ENCODE data around the gene LRIG1. TPM values are rescaled to one million over a fixed set of nuclear protein-coding genes. Genes with fewer than 3 reads are reported as not detected.

The LRIG1 gene
- total RNA-seq (10 to 100 TPM; 28.5 to 46.3 (median 34.4) TPM), polyA plus RNA-seq (10 to 100 TPM; 14.5 to 35.2 TPM), total RNA-seq (57.7 reads per million, percentile 74 among the genes with 10 or more reads in this experiment)

GRCh38 chr3:66500576-66501482 lies at the start of gene LRIG1:
TSS of gene LRIG1 (minus strand) at chr3:66501022. CDS start at chr3:66500407, 615 bp downstream.
- intact Hi-C loops (cut with micrococcal nuclease): loop anchor here (1.0 to 5.0 kb wide), 14 partner anchors 11 to 1446 kb away; partner anchors contain the start of genes KBTBD8 (in 2 of the 2) and SLC25A26 (in 1 of the 2)
- Histone ChIP-seq H3K4me1 (ENCODE audit: control insufficient read depth in 2 of 2, insufficient read depth in 2 of 2, low read length in 2 of 2) (peaks cover 39 to 42% of the 10 kb centered on the region in 2 donors), H3K36me3 (ENCODE audit: control insufficient read depth in 2 of 3, insufficient read depth in 3 of 3, low read length in 3 of 3) (no peaks in the 10 kb centered on the region), H3K4me3 (ENCODE audit: low read length) (peak within 1 kb of the TSS; percentile 61), H3K9me3 (ENCODE audit: control insufficient read depth in 2 of 3, low read length in 3 of 3) (no peaks in the 10 kb centered on the region), H3K27me3 (ENCODE audit: control insufficient read depth in 2 of 2, insufficient read depth in 2 of 2, low read length in 2 of 2) (no peaks in the 10 kb centered on the region), H3K27ac (ENCODE audit: low read depth, low read length) (peak within 1 kb of the TSS; percentile 60)
- Mint-ChIP-seq H3K4me3 (peak within 1 kb of the TSS; percentile 89 to 98 (median 94)), H3K9me3 (peaks cover 0 to 1% (median 0%) of the 10 kb centered on the region in 11 donors), H3K27me3 (peaks cover 0 to 36% (median 5%) of the 10 kb centered on the region in 5 donors), H3K4me1 (peaks cover 38 to 69% (median 64%) of the 10 kb centered on the region in 7 donors), H3K36me3 (peaks cover 0 to 8% (median 0%) of the 10 kb centered on the region in 5 donors), H3K27ac (peak within 1 kb of the TSS; percentile 53 to 87 (median 74))
- DNase-seq: peak; percentile 86 to 99 (median 92)
- CTCF ChIA-PET: no interaction called here
- peak; percentile 96 for ATAC-seq
- POLR2A ChIA-PET: interaction anchor here (1.0 kb wide), 1 partner anchor 10 kb away, joined by 6 read pairs; no protein-coding TSS in a partner anchor

GRCh38 chr3:66544619-66545429 lies 44.0 kb upstream of the LRIG1 start:
- no peak overlapping the region for H3K27ac ChIP-seq (ENCODE audit: low read depth, low read length)
- Mint-ChIP-seq H3K4me3 (no peak overlapping the region), H3K36me3 (no peaks in the 10 kb centered on the region), H3K4me1 (no peaks in the 10 kb centered on the region), H3K27me3 (peaks cover 0 to 3% (median 0%) of the 10 kb centered on the region in 5 donors), H3K9me3 (peaks cover 0 to 14% (median 2%) of the 10 kb centered on the region in 11 donors), H3K27ac (no peak overlapping the region)
- H3K4me1 ChIP-seq (ENCODE audit: control insufficient read depth in 2 of 2, insufficient read depth in 2 of 2, low read length in 2 of 2): no peaks in the 10 kb centered on the region
- no peak for ATAC-seq
- no peak overlapping the region for H3K4me3 ChIP-seq (ENCODE audit: low read length)
- H3K9me3 ChIP-seq (ENCODE audit: control insufficient read depth in 2 of 3, low read length in 3 of 3): no peaks in the 10 kb centered on the region
- ChIA-PET CTCF (interaction anchor here (0.5 kb wide), 1 partner anchor 73 kb away, joined by 3 read pairs; no protein-coding TSS in a partner anchor), POLR2A (no interaction called here)
- no peak for DNase-seq
- no peaks in the 10 kb centered on the region for H3K36me3 ChIP-seq (ENCODE audit: control insufficient read depth in 2 of 3, insufficient read depth in 3 of 3, low read length in 3 of 3)
- H3K27me3 ChIP-seq (ENCODE audit: control insufficient read depth in 2 of 2, insufficient read depth in 2 of 2, low read length in 2 of 2): no peaks in the 10 kb centered on the region
- intact Hi-C loops (cut with micrococcal nuclease): no loop called here

- ATAC-seq: no peak
- no peak overlapping the region for H3K4me3 Mint-ChIP-seq
- ChIA-PET POLR2A (no interaction called here), CTCF (interaction anchor here (0.7 kb wide), 1 partner anchor 34 kb away, joined by 3 read pairs; no protein-coding TSS in a partner anchor)
- Histone ChIP-seq H3K27ac (ENCODE audit: low read depth, low read length) (no peak overlapping the region), H3K27me3 (ENCODE audit: control insufficient read depth in 2 of 2, insufficient read depth in 2 of 2, low read length in 2 of 2) (no peaks in the 10 kb centered on the region), H3K4me3 (ENCODE audit: low read length) (no peak overlapping the region), H3K9me3 (ENCODE audit: control insufficient read depth in 2 of 3, low read length in 3 of 3) (no peaks in the 10 kb centered on the region), H3K4me1 (ENCODE audit: control insufficient read depth in 2 of 2, insufficient read depth in 2 of 2, low read length in 2 of 2) (no peaks in the 10 kb centered on the region), H3K36me3 (ENCODE audit: control insufficient read depth in 2 of 3, insufficient read depth in 3 of 3, low read length in 3 of 3) (no peaks in the 10 kb centered on the region)
- intact Hi-C loops (cut with micrococcal nuclease): no loop called here
- H3K9me3 Mint-ChIP-seq: peaks cover 0 to 14% (median 2%) of the 10 kb centered on the region in 11 donors
- no peak for DNase-seq
- no peaks in the 10 kb centered on the region for H3K36me3 Mint-ChIP-seq
- no peak overlapping the region for H3K27ac Mint-ChIP-seq
- H3K27me3 Mint-ChIP-seq: peaks cover 0 to 11% (median 0%) of the 10 kb centered on the region in 5 donors
- H3K4me1 Mint-ChIP-seq: no peaks in the 10 kb centered on the region
These were observed 41.3 kb upstream of the LRIG1 start for GRCh38 chr3:66542153-66542552.

- Histone ChIP-seq H3K9me3 (ENCODE audit: control insufficient read depth in 2 of 3, low read length in 3 of 3) (no peaks in the 10 kb centered on the region), H3K27ac (ENCODE audit: low read depth, low read length) (no peak overlapping the region), H3K4me3 (ENCODE audit: low read length) (no peak overlapping the region), H3K4me1 (ENCODE audit: control insufficient read depth in 2 of 2, insufficient read depth in 2 of 2, low read length in 2 of 2) (no peaks in the 10 kb centered on the region), H3K27me3 (ENCODE audit: control insufficient read depth in 2 of 2, insufficient read depth in 2 of 2, low read length in 2 of 2) (no peaks in the 10 kb centered on the region), H3K36me3 (ENCODE audit: control insufficient read depth in 2 of 3, insufficient read depth in 3 of 3, low read length in 3 of 3) (no peaks in the 10 kb centered on the region)
- peaks cover 0 to 14% (median 2%) of the 10 kb centered on the region in 11 donors for H3K9me3 Mint-ChIP-seq
- no peak for ATAC-seq
- peak overlapping the region in 1 of 9 donors; percentile 43 for H3K27ac Mint-ChIP-seq
- H3K36me3 Mint-ChIP-seq: no peaks in the 10 kb centered on the region
- intact Hi-C loops (cut with micrococcal nuclease): no loop called here
- no peak overlapping the region for H3K4me3 Mint-ChIP-seq
- no peak for DNase-seq
- peaks cover 0 to 11% (median 0%) of the 10 kb centered on the region in 5 donors for H3K27me3 Mint-ChIP-seq
- H3K4me1 Mint-ChIP-seq: no peaks in the 10 kb centered on the region
- ChIA-PET CTCF (no interaction called here), POLR2A (interaction anchor here (0.6 kb wide), 1 partner anchor 22 kb away, joined by 3 read pairs; no protein-coding TSS in a partner anchor)
These were observed 38.7 kb upstream of the LRIG1 start for GRCh38 chr3:66539466-66539989.

GRCh38 chr3:66538390-66538789 lies 37.6 kb upstream of the LRIG1 start:
- H3K27ac Mint-ChIP-seq: no peak overlapping the region
- H3K9me3 ChIP-seq (ENCODE audit: control insufficient read depth in 2 of 3, low read length in 3 of 3): no peaks in the 10 kb centered on the region
- no peak for ATAC-seq
- H3K36me3 Mint-ChIP-seq: no peaks in the 10 kb centered on the region
- no peaks in the 10 kb centered on the region for H3K36me3 ChIP-seq (ENCODE audit: control insufficient read depth in 2 of 3, insufficient read depth in 3 of 3, low read length in 3 of 3)
- no peaks in the 10 kb centered on the region for H3K4me1 Mint-ChIP-seq
- ChIA-PET POLR2A (no interaction called here), CTCF (no interaction called here)
- H3K4me3 ChIP-seq (ENCODE audit: low read length): no peak overlapping the region
- no peak overlapping the region for H3K4me3 Mint-ChIP-seq
- H3K9me3 Mint-ChIP-seq: peaks cover 0 to 7% (median 1%) of the 10 kb centered on the region in 11 donors
- peaks cover 0 to 11% (median 0%) of the 10 kb centered on the region in 5 donors for H3K27me3 Mint-ChIP-seq
- no peaks in the 10 kb centered on the region for H3K27me3 ChIP-seq (ENCODE audit: control insufficient read depth in 2 of 2, insufficient read depth in 2 of 2, low read length in 2 of 2)
- H3K27ac ChIP-seq (ENCODE audit: low read depth, low read length): no peak overlapping the region
- no peaks in the 10 kb centered on the region for H3K4me1 ChIP-seq (ENCODE audit: control insufficient read depth in 2 of 2, insufficient read depth in 2 of 2, low read length in 2 of 2)
- DNase-seq: no peak
- intact Hi-C loops (cut with micrococcal nuclease): no loop called here

- no peak overlapping the region for H3K4me3 ChIP-seq (ENCODE audit: low read length)
- no peak for ATAC-seq
- intact Hi-C loops (cut with micrococcal nuclease): no loop called here
- no peak overlapping the region for H3K4me3 Mint-ChIP-seq
- H3K27ac ChIP-seq (ENCODE audit: low read depth, low read length): no peak overlapping the region
- no peaks in the 10 kb centered on the region for H3K36me3 ChIP-seq (ENCODE audit: control insufficient read depth in 2 of 3, insufficient read depth in 3 of 3, low read length in 3 of 3)
- DNase-seq: no peak
- no peaks in the 10 kb centered on the region for H3K9me3 ChIP-seq (ENCODE audit: control insufficient read depth in 2 of 3, low read length in 3 of 3)
- ChIA-PET POLR2A (no interaction called here), CTCF (interaction anchor here (0.8 kb wide), 1 partner anchor 130 kb away, joined by 4 read pairs; no protein-coding TSS in a partner anchor)
- no peaks in the 10 kb centered on the region for H3K4me1 Mint-ChIP-seq
- H3K9me3 Mint-ChIP-seq: peaks cover 0 to 3% (median 0%) of the 10 kb centered on the region in 11 donors
- H3K27me3 Mint-ChIP-seq: peaks cover 0 to 11% (median 0%) of the 10 kb centered on the region in 5 donors
- no peaks in the 10 kb centered on the region for H3K36me3 Mint-ChIP-seq
- H3K27ac Mint-ChIP-seq: no peak overlapping the region
- H3K4me1 ChIP-seq (ENCODE audit: control insufficient read depth in 2 of 2, insufficient read depth in 2 of 2, low read length in 2 of 2): no peaks in the 10 kb centered on the region
- H3K27me3 ChIP-seq (ENCODE audit: control insufficient read depth in 2 of 2, insufficient read depth in 2 of 2, low read length in 2 of 2): no peaks in the 10 kb centered on the region
These were observed 36.9 kb upstream of the LRIG1 start for GRCh38 chr3:66537735-66538134.
